K562 (cell line): ENCODE measurements around the gene FLAD1. TPM values are rescaled to one million over a fixed set of nuclear protein-coding genes. Genes with fewer than 3 reads are reported as not detected.

Experiments
- C11orf30 ChIP-seq: fragments of 450-650 bp; IDR thresholded peaks from 2 replicates; pipeline ENCODE4 v1.6.1; 2016; ENCODE audit warnings: low read depth, mild to moderate bottlenecking
- CREB3 ChIP-seq: fragments of 450-650 bp; conservative IDR thresholded peaks from 2 replicates; pipeline ENCODE4 v1.6.1; 2016; ENCODE audit warnings: missing genetic modification characterization, low read depth, mild to moderate bottlenecking, missing compliant biosample characterization, moderate library complexity
- ELK3 ChIP-seq: fragments of 450-650 bp; formaldehyde crosslinking; IDR thresholded peaks from 2 replicates; pipeline ENCODE4 v1.4.0; 2020; ENCODE audit warnings: mild to moderate bottlenecking
- GTF3C2 ChIP-seq: IDR thresholded peaks from 3 replicates; pipeline ENCODE4 v1.6.1; 2011; ENCODE audit warnings: borderline replicate concordance, mild to moderate bottlenecking, moderate library complexity; ENCODE audit not compliant: insufficient read length; ENCODE audit errors: extremely low read depth
- RBM39 ChIP-seq: fragments of 200-400 bp; formaldehyde crosslinking; optimal IDR thresholded peaks from 2 replicates; pipeline ENCODE3; 2018; ENCODE audit warnings: low read depth, low read length
- ZNF512 ChIP-seq: IDR thresholded peaks from 2 replicates; pipeline ENCODE4 v1.6.1; 2016; ENCODE audit warnings: missing genetic modification characterization, missing compliant biosample characterization
- ZNF609 ChIP-seq: sonication (generic); formaldehyde crosslinking; IDR thresholded peaks from 2 replicates; pipeline ENCODE4 v1.8.1; 2023; ENCODE audit warnings: missing genetic modification reagents, mild to moderate bottlenecking, borderline replicate concordance
- ZNF785 ChIP-seq: fragments of 250-450 bp; sonication (Bioruptor Pico); IDR thresholded peaks from 2 replicates; pipeline ENCODE4 v1.4.0; 2020; ENCODE audit warnings: mild to moderate bottlenecking
- polyA plus RNA-seq, 8 experiments: library from polyadenylated mRNA; depleted of rRNA in 4 of 8; stranded (reverse) in 5 of 8; unstranded in 3 of 8; fragments of >200 nt; fragmentation: Nextera tagmentation in 2 of 8; fragmentation: Illumina TruSeq in 1 of 8; extraction: Ambion mirVana in 2 of 8; extraction: Trizol in 1 of 8; gene quantifications; 2 replicates each; pipeline versions ENCODE4 v1.2.1 to v1.2.3, GENCODE V29; 2011 to 2014; ENCODE audit warnings: inconsistent platforms in 1 of 8, missing spikeins in 1 of 8
- total RNA-seq, 7 experiments: library from RNA; depleted of rRNA in 6 of 7; stranded (reverse); fragments of >200 nt in 6 of 7; fragmentation: Illumina TruSeq in 2 of 7; extraction: Trizol in 2 of 7; gene quantifications; 2 replicates each; pipeline versions ENCODE4 v1.2.1 to v1.2.3, GENCODE V29; 2011 to 2021; ENCODE audit warnings: low replicate concordance in 1 of 7

FLAD1 gene
- total and polyA plus RNA-seq, 9 of the 15 experiments (the other 6 are each of a cell fraction or from before 2014, with no cell fraction given), result 24.9 to 85.8 (median 67.0) TPM

GRCh38 chr1:154973344-154974101 is 9.6 kb upstream of the FLAD1 start (continued):
- no peak for TF ChIP-seq GTF3C2
- TF ChIP-seq ELK3 (CRISPR knock-in tag), result no peak
- TF ChIP-seq ZNF785 (CRISPR knock-in tag), result no peak
- TF ChIP-seq RBM39, result no peak
- no peak for TF ChIP-seq C11orf30
- TF ChIP-seq ZNF609 (CRISPR knock-in tag), result no peak
- no peak for TF ChIP-seq ZNF512 (tag)
- no peak for TF ChIP-seq CREB3
